GM21619 (cell line): ENCODE data around the gene YTHDC2.

Experiments used
- ATAC-seq: cut with Tn5 transposase; IDR thresholded peaks from one replicate; pipeline ENCODE4 v1.9.1; 2021; ENCODE audit not compliant: unreplicated experiment

YTHDC2 gene

DNA sequence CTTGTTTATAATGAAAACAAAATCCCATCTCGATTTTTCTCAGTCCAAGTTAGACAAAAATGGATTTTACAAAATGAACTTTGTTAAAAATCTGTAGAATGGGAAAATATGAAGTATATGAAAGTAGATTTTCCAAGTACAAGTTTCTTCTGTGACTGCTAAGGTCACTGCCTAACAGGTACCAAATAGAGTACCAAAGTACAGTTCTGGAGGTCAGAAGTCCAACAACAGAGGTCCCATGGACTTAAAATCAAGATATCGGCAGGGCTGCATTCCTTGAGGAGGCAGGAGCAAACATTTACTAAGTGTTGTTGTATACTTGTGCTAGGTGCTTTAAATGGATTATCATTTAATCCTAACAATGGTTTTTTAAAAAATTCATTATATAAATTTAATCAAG lies 5.9 kb downstream of the YTHDC2 start:
- ATAC-seq, result no peak

DNA sequence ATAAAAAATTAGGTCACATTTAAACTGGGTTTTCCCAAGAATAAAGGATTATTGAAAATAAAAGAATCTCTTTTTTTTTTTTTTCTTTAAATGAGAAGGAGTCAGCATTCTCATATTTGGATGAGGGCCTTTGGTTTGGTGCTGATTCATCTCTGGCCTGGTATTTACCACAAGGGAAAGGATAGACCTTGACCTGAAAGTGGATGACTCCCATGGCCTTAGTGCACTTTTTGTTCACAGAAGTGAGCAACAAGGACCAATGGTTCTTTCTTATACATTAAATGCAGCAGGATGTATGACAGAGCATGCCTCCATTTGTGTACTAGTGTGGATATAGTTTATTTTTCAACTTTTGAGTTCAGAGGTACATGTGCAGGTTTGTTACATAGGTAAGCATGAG lies 6.9 kb downstream of the YTHDC2 start:
- ATAC-seq, result peak; percentile 66

DNA sequence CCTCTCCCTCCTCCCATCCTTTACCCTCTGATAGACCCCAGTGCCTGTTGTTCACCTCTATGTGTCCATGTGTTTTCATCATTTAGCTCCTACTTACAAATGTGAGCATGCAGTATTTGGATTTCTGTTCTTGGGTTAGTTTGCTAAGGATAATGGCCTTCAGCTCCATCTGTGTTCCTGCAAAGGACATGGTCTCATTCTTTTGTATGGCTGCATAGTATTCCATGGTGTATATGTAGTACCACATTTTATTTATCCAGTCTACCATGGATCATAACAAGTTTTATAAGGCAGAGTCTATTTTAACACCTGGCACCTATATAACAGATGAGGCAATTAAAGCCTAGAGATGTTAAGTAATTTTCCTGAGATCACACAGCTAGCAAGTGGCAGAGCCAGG lies 7.4 kb downstream of the YTHDC2 start:
- ATAC-seq, result no peak

DNA sequence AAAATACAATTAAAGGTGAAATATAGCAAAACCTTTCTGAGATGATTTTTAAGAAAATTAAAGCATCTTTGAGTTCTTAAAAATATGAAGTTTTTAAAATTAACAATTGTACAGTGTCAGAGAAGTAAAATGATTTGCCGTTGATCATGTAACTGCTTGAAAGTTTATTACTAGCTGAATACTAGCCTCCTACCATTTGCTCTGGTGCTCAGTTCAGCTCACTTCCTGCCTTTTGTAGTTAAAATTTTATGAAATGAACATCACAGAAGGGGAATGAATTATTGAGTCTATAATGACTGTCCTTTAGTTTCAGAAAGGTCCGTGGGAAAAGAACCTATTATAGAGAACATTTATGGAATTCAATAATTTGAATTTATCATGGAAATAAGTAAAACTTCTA lies 9.7 kb downstream of the YTHDC2 start:
- ATAC-seq, result no peak

DNA sequence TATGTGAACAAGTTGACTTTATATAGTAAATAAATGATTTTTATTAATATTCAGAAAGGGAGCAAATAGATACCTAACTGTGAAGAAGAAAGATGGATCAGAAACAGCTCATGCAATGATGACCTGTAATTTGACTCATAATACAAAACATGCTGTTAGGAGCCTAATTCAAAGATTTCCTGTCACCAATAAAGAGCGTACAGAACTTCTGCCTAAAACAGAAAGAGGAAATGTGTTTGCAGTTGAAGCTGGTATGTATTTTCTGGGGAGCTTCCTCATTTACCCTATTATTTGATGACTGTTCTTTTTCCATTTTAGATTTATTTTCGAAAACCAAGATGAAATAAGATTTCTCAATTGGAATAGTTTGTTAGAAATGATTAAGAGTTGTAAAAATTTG lies 11.4 kb downstream of the YTHDC2 start:
- peak; percentile 70 for ATAC-seq

DNA sequence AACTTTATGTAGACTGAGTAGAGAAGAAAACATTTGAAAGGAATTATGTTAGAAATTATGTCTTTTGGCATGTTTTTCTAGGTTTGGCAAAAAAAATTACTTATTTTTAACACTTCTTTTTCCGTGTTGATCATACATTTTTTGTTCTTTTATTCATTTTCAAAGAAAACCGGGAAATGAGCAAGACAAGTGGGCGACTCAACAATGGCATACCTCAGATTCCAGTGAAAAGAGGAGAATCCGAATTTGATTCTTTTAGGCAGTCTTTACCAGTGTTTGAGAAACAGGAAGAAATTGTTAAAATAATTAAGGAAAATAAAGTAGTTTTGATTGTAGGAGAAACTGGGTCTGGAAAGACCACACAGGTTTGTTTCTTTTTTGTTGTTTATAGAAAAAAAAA lies 12.9 kb downstream of the YTHDC2 start:
- ATAC-seq, result no peak

DNA sequence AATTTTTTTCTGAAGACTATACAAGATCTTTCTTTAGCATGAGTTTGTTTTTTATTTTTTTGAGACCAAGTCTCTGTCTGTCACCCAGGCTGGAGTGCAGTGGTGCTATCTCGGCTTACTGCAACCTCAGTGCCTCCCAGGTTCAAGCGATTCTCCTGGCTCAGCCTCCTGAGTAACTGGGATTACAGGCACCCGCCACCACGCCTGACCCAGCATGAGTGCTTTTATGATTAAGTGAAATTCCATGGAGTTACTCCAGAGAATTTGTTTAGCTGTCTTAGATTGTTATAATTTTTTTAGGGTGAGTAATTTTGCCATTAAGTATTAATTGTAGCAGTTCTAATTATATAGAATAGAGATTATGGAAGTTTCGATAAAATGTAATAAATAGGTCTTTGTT lies 14.3 kb downstream of the YTHDC2 start:
- no peak for ATAC-seq

DNA sequence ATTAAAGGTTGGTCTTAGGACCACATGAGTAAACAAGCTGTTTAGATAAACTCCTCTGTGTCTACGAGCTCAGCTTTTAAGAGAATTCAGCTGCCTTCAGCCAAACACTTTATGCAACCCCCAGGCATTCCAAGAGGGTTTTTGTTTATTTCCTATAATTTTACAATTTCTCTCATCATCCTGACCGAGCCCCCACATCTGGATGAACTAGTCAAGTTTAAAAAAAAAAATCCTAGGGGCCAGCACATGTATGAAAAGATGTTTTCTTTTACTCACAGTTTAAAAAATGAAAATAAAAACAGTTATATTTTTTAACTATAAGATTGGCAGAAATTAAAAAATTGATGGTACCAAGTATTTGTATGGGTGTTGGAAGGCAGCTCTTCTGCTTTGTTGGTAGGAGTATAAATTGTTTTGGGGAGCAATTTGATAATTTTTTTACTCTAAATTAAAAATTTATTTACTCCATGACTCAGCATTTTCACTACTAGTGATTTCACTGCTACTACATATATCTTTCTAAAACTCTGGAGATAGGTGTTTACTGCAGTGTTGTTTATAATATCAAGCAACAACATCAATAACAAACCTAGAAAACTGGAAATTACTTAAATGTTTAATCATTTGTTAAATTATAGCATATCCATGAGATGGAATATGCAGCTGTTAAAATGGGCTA lies 18.1 kb downstream of the YTHDC2 start:
- no peak for ATAC-seq

DNA sequence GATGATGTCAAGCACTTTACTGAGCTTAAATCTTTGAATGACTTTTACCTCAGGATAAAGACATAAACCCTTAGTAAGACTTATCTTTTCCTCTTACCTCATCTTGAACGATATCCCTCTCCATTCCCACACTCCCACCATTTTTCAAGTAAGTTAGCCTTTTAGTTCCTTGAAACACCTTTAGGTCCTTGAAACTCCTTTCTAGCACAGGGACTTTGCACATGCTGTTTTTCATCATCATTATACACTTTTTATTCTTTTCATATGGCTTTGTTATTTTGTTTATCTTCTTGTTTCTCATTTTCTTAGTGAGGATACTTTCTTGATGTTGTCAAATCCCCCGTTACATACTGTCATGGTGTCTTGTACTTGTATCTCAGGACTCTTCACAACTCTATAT lies 24.8 kb downstream of the YTHDC2 start:
- ATAC-seq, result no peak

DNA sequence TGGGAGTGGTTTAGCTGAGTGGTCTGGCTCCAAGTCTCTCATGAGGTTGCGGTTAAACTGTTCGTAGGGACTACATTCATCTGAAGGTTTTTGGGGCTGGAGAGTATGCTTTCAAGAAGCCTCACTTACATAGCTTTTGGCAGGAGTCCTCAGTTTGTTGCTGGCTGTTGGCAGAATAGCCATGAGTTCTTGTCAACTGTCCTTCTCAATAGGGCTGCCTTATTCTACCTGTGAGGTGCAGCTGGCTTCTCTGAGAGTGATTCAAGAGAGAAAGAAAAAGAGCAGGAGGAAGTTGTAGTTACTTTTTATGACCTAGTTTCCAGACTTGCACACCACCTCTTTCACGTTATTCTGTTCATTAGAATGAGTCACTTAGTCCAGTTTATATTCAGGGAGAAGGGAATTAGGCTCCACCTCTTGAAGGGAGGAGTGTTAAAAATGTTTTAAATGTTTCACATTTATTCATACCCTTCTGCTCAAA lies 33.2 kb downstream of the YTHDC2 start:
- no peak for ATAC-seq

DNA sequence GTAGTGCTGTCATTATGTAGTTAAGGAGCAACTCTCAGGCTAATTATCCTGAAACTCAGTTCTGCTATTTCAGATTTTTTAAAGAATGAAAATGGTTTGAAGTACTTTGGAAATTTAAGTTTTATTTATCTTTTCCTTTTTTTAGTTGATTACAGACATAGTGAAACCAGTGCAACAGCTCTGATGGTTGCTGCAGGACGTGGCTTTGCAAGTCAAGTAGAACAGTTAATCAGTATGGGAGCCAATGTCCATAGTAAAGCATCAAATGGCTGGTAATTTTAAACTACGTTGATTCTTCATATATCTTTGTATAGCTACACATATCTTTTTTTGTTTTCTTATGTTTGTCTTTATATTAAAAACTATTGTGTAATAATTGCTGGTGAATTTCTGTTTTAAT lies 34.9 kb downstream of the YTHDC2 start:
- ATAC-seq, result peak; percentile 89

DNA sequence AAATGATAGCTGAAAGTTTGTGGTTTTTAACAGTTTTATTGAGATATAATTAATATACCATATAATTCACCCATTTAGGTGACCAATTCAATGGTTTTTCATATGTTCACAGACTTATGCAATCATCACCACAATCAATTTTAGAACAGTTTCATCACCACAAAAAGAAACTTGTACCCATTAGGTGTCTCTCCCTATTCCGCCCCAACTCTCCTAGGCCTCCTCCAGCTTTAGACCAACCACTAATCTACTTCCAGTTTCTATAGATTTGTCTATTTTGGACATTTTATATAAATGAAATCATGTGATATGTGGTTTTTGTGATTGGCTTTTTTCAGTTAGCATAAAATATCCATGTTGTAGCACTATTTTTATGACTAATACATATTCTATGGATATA lies 38.6 kb downstream of the YTHDC2 start:
- no peak for ATAC-seq

DNA sequence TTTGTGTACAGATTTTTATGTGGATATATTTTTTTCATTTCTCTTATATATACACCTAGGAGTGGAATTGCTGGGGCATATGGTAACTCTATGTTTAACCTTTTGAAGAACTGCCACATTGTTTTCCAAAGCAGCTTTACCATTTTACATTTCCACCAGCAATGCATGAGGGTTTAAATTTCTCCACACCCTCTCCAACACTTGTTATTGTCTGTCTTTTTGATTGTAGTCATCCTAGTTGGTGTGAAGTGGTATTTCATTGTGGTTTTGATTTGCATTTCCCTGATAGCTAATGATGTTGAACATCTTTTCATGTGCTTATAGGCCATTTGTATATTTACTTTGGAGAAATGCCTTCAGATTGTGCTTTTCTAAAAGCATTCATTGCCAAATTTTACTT lies 39.1 kb downstream of the YTHDC2 start:
- ATAC-seq, result no peak

DNA sequence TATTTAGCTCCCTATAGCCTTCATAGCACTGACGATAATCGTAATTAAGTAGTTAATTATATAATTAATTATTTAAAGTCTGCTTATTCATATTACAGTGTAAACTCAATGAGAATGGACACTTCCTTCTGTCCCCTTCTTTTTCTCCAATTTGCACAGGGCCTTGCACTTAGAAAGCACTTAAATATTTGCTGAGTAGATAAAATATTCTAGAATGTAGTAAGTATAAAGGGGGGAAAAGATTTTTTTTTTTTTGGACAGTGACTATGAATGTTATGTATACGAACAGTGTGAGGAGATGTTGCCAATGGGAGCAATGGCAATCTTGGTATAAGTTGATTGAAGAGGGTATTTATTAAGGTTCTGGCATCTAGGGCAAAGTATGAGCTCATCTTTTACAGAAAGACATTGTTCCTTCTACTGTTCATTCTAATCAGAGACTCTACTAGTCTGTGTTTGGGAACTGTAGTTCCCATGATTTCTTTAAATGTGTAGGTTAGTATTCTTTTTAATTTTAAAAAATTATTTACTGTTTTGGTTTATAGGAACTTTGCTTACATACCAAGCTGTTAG lies 49.4 kb downstream of the YTHDC2 start:
- ATAC-seq, result no peak

DNA sequence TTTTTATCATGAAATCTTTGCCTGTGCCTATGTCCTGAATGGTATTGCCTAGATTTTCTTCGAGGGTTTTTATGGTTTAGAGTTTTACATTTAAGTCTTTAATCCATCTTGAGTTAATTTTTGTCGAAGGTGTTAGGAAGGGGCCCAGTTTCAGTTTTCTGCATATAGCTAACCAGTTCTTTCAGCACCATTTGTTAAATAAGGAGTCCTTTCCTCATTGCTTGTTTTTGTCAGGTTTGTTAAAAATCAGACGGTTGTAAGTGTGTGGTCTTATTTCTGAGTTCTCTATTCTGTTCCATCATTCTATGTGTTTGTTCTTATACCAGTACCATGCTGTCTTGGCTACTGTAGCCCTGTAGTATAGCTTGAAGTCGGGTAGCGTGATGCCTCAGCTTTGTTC lies 55.9 kb downstream of the YTHDC2 start:
- no peak for ATAC-seq

DNA sequence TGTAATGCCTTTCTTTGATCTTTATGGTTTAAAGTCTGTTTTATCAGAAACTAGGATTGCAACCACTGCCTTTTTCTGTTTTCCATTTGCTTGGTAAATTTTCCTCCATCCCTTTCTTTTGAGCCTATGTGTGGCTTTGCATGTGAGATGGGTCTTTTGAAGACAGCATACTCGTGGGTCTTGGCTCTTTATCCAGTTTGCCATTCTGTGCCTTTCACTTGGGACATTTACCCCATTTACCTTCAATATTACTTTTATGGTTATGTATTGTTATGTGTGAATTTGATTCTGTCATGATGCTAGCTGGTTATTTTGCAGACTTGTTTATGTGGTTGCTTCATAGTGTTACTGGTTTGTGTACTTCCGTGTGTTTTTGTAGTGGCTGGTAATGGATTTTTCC lies 59.2 kb downstream of the YTHDC2 start:
- no peak for ATAC-seq

DNA sequence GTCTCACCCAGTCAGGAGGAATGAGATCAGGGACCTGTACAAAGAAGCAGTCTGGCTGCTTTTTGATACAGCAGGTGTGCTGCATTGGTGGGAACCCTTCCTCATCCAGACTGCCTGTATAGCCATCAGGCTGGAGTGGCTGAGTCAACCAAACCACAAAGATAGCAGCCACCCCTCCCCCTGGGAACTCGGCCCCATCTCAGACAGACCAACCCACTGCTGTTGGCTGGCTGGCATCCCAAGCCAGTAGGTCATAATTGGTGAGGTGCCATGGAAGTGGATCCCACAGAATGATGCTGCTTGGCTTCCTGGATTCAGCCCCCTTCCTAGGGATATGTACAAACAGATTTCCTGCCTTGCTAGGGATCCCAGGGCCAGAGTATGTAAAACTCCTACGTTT lies 60.9 kb downstream of the YTHDC2 start:
- ATAC-seq, result no peak

DNA sequence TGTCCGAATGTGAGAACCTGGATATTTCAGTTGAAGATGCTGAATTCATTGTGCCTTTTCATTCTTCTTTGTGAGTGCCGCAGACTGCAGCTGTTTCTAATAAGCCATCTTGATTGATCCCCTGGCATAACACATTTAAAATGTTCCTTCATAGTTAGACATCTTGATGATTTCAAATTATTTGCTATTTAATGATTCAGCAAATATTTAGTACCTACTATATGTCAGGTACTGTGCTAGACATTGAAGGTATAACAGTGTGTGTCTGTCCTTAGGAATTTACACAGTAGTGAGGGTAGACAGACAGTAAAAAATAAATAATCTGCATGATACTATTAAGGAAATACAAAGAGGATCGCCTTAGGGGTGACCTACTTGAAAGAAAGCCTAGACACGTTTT lies 61.6 kb downstream of the YTHDC2 start:
- ATAC-seq, result no peak

DNA sequence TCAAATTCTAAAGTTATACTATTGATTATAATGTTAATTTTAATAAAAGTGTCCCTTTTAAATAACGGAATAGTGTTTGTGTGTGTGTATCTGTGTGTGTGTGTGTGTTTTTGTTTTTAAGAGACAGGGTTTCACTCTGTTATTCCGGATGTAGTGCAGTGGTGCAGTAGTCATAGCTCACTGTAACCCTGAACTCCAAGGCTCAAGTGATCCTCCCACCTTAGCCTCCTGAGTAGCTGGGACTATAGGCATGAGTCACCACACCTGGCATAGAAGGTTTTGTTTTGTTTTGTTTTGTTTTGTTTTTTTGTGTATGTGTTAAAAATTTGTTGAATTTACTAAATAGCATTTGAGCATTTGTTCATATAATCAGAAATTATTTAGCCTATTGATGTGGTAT lies 64.6 kb downstream of the YTHDC2 start:
- no peak for ATAC-seq

DNA sequence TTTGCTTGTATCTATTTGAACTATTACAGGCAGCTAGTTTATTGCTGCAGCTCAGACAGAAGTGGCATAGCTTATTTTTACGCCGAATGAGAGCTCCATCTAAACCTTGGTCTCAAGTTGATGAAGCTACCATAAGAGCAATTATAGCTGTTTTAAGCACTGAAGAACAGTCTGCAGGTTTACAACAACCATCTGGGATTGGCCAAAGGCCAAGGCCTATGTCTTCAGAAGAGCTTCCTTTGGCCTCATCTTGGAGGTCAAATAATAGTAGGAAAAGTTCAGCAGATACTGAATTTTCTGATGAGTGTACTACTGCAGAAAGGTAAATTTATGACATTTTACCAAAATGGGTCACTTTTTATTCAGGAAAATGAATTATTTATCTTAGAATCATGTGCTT lies 67.9 kb downstream of the YTHDC2 start:
- no peak for ATAC-seq

DNA sequence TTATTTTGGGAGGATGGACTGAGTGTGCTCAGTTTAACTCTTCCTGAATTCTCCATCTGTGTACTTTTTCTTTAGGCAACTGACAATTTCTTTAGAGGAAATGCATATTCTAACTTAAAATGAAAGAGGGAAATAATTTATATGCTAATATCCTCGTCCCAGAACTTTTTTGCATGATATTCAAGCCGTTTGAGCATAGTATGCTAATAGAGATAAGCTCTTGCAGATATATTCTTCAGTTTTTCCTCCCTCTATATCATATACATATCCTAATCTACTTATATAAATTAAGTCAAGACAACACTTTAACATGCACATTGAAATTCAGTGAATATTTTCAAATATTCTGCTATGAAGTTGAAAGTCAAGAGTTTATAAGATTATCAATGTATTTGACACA lies 84.7 kb downstream of the YTHDC2 start:
- ATAC-seq, result no peak

DNA sequence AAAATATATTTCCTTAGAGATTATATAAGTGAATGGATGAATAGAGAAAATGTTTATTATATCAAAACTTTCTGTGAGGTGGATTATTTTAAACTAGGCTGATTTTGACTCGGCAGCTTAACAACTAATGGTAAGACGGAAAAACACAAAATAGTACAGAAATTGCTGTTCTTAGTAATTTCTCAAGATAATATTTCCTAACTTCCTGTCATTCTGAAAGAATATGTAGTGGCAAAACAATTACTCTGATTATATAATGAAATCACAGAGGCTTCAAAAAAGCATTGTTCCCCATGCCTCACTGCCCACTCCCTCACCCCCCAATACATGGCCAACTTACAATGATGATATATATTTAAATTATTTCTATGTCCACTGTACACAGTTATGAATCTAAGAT lies 85.4 kb downstream of the YTHDC2 start:
- ATAC-seq, result no peak

DNA sequence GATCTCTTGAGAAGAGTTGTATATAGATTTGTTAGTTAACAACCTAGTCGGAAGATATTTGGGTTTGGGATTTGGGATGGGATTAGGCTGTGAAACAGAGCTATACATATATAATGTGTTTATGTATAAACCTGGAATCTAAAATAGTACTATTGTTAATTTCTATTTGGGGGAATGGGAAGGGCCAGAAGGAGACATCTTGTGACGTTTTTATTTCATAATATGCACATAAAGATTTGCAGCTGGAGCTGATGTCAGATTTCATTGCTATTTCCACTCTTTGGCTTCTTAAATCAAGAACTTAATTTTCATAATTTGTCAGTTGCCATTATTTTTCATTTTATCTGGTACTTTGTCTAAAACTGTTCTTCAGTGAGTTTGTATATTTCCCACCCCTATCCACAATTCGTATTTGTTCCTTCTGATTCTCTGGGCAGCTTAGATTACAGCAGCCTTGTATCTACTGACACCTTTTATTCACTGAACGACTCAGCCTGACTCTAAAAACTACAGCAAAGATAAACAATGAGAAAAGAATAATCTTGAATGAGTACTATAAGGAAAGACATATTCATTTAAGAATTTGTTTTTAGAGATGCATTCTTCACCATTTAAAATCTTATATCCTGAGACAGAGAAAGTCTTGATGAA lies 86.9 kb downstream of the YTHDC2 start:
- no peak for ATAC-seq
